Heart left ventricle (tissue), 16 donors: ENCODE measurements around the gene ERBB2. TPM values are rescaled to one million over a fixed set of nuclear protein-coding genes. Genes with fewer than 3 reads are reported as not detected.
"Not testable (repeated sequence)": the region's sequence is repeated elsewhere in the genome, so short reads cannot be mapped to it uniquely, and the experiment has no call there.

Experiments
- ATAC-seq, 4 donors: fragments of 200-7000 bp; cut with Tn5 transposase; one replicate each; pipeline ENCODE4 v1.9.1; 2020 to 2022; ENCODE audit warnings: moderate library complexity in 4 of 4, mild to moderate bottlenecking in 3 of 4, moderate number of reproducible peaks in 1 of 4
- DNase-seq, 5 donors: peaks; one replicate each; pipeline ENCODE4 v3.0.0-alpha.2; 2020
- H3K27ac ChIP-seq, 12 donors: fragments of 200-600 bp; sonication (generic) in 4 of 12; one replicate each; pipeline versions ENCODE4 v1.5.0 to v1.8.0; 2016 to 2022; ENCODE audit warnings: mild to moderate bottlenecking in 2 of 12
- H3K27me3 ChIP-seq, 9 donors: fragments of 200-600 bp; sonication (generic) in 2 of 9; one replicate each; pipeline versions ENCODE4 v1.5.1 to v1.8.0; 2016 to 2022; ENCODE audit warnings: mild to moderate bottlenecking in 3 of 9
- H3K36me3 ChIP-seq, 9 donors: fragments of 200-600 bp; sonication (generic) in 2 of 9; one replicate each; pipeline versions ENCODE4 v1.5.0 to v1.8.0; 2018 to 2022; ENCODE audit warnings: mild to moderate bottlenecking in 2 of 9
- H3K4me1 ChIP-seq, 12 donors: fragments of 200-600 bp; sonication (generic) in 4 of 12; one replicate each; pipeline versions ENCODE4 v1.5.0 to v1.8.0; 2016 to 2022; ENCODE audit warnings: mild to moderate bottlenecking in 3 of 12
- H3K4me3 ChIP-seq, 12 donors: fragments of 200-600 bp; sonication (generic) in 4 of 12; one replicate each; pipeline versions ENCODE4 v1.5.0 to v1.8.0; 2017 to 2022; ENCODE audit warnings: mild to moderate bottlenecking in 9 of 12, moderate library complexity in 4 of 12
- H3K9me3 ChIP-seq, 12 donors: fragments of 200-600 bp; sonication (generic) in 4 of 12; one replicate each; pipeline versions ENCODE4 v1.5.0 to v1.8.0; 2016 to 2022; ENCODE audit warnings: mild to moderate bottlenecking in 1 of 12
- POLR2A ChIP-seq, 2 donors: fragments of 450-650 bp; IDR thresholded peaks; one replicate each; pipeline ENCODE4 v1.6.1; 2017; ENCODE audit warnings: antibody characterized with exemption in 2 of 2, mild to moderate bottlenecking in 2 of 2, moderate library complexity in 2 of 2
- WGBS, 4 donors: extraction: QIAGEN DNeasy Blood & Tissue Kit in 2 of 4; methylation state at CpG; one replicate each; pipeline versions ENCODE4 v1.1.5 to v1.1.7; 2013 to 2018; 5-methylcytosine and 5-hydroxymethylcytosine counted together
- intact Hi-C, 10 donors: fragments of 100-400 bp; cut with DNase I; formaldehyde crosslinking; loops; one replicate each; pipeline versions ENCODE4 v1.11.1 to v1.14.2; 2022
- polyA plus RNA-seq, 2 donors: library from polyadenylated mRNA; stranded (reverse); fragments of 200-250 nt; gene quantifications; one replicate each; pipeline ENCODE4 v1.2.3, GENCODE V29; 2013
- total RNA-seq, 9 donors: library from RNA; depleted of rRNA in 2 of 9; stranded (reverse); fragments of >200 nt in 2 of 9; fragmentation: NEBNext Ultra II Directional in 3 of 9; extraction: Animal tissue kit (Norgen Biotek cat#: 25700) in 3 of 9; gene quantifications; one replicate each; pipeline versions ENCODE4 v1.1.0 to v1.2.4, GENCODE V29; 2016 to 2023
- TF ChIP-seq, protein P1 (sequence below), 12 donors: fragments of 200-600 bp; sonication (generic) in 4 of 12; IDR thresholded peaks; one replicate each; pipeline versions ENCODE4 v1.5.0 to v1.8.0; 2018 to 2022; ENCODE audit warnings: antibody characterized with exemption in 12 of 12, mild to moderate bottlenecking in 5 of 12
- donor health status: ischemic (EF 13 %, LVEDD 7.1; RV severe dilation, severe dysfunction).
- donor health status: healthy with polysubstance abuse.
- donor health status: DM: no; HTN: yes; CAD: no.
- donor health status: DM: no; HTN: no; CAD: no.
- donor health status: ischemic (EF 25% LVEDD 6.9; RV normal size, moderate dysfunction).
- donor health status: ischemic (EF 25% LVEDD 5.7; RV mildly dilated, moderate dysfunction).
- donor health status: healthy.
- donor health status: DM: yes; HTN: yes; CAD: no.
- donor health status: ischemic (EF 35%, LVEDD 5.7; RV mildly dilated, moderate dysfunction).
- donor health status: nonischemic (EF 11% LVEDD 7.7; RV severe dilation, severe dysfunction).
- donor health status: DM: yes; HTN: yes; CAD: no.
- donor health status: PGD.
- donor health status: ischemic (EF 29% LVEDD 5.4; RV normal size, mild dysfunction).
- donor health status: nonischemic (EF 23%, LVEDD 6.1; RV moderate dilation, normal function).

ERBB2 gene
- total and polyA plus RNA-seq, 11 donors: 29.7 to 95.1 (median 77.4) TPM

DNA sequence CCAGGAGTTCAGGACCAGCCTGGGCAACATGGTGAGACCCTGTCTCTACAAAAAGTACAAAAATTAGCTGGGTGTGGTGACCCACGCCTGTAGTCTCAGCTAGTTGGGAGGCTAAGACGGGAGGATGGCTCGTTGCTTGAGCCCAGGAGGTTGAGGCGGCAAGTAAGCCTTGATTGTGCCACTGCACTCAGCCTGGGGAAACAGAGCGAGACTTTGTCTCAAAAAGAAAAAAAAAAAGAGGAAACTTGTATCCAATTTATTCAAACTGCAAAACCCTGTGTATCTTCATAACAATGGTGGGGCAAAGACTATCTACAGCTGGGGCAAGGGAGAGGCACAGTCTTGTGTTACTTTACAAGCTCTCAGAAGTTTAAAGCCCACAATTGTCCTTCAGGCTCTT is 59.3 kb downstream of the ERBB2 start:
- no peak for ATAC-seq
- DNase-seq: no peak
- Histone ChIP-seq H3K4me3 (no peak overlapping the region), H3K27me3 (peaks cover 0 to 19% (median 3%) of the 10 kb centered on the region in 9 donors), H3K4me1 (peaks cover 0 to 31% (median 7%) of the 10 kb centered on the region in 12 donors), H3K36me3 (no peaks in the 10 kb centered on the region), H3K27ac (peak overlapping the region in 1 of 12 donors; percentile 98), H3K9me3 (no peaks in the 10 kb centered on the region)
- intact Hi-C loops: loop anchor here in 5 of 10 donors (10.0 kb wide), 2 partner anchors 214 to 216 kb away; no protein-coding TSS in a partner anchor
- 79 to 89% (median 87%) methylated on average over 5 of the region's 5 CpGs for WGBS, 4 donors
- TF ChIP-seq POLR2A (IDR thresholded peaks at IDR 0.05): no peak
- TF ChIP-seq, protein P1, sequence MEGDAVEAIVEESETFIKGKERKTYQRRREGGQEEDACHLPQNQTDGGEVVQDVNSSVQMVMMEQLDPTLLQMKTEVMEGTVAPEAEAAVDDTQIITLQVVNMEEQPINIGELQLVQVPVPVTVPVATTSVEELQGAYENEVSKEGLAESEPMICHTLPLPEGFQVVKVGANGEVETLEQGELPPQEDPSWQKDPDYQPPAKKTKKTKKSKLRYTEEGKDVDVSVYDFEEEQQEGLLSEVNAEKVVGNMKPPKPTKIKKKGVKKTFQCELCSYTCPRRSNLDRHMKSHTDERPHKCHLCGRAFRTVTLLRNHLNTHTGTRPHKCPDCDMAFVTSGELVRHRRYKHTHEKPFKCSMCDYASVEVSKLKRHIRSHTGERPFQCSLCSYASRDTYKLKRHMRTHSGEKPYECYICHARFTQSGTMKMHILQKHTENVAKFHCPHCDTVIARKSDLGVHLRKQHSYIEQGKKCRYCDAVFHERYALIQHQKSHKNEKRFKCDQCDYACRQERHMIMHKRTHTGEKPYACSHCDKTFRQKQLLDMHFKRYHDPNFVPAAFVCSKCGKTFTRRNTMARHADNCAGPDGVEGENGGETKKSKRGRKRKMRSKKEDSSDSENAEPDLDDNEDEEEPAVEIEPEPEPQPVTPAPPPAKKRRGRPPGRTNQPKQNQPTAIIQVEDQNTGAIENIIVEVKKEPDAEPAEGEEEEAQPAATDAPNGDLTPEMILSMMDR (IDR thresholded peaks at IDR 0.05): no peak

DNA sequence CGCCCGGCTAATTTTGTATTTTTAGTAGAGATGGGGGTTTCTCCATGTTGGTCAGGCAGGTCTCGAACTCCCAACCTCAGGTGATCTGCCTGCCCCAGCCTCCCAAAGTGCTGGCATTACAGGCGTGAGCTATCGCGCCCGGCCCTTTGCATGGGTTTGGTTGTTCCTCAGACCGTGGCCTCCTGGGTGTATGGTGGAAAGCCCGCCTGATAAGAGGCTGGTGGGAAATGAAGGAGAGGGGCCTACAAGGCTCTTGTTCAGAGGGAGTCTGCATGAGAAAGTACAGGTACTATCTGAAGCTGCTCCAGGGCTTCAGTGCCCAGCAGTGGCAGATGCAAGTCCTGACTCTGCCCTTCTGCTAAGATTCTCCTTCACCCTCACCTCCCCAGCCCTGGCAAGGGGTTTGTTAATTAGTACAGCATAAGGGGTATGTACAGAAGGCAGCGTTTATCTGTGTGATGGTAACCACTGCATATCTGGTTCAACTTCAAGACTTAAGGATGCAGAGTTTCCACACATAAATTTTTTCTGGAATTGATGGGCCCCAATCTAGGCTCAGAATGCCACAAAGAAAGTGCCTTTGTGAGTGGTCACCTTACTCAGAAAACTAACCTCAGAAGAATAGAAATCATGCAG is 62.1 kb downstream of the ERBB2 start:
- intact Hi-C loops: no loop called here
- Histone ChIP-seq H3K9me3 (no peaks in the 10 kb centered on the region), H3K4me3 (no peak overlapping the region), H3K27ac (no peak overlapping the region), H3K4me1 (peaks cover 0 to 14% (median 0%) of the 10 kb centered on the region in 12 donors), H3K27me3 (peaks cover 0 to 29% (median 3%) of the 10 kb centered on the region in 9 donors), H3K36me3 (no peaks in the 10 kb centered on the region)
- no peak for TF ChIP-seq POLR2A (IDR thresholded peaks at IDR 0.05)
- TF ChIP-seq, protein P1 (IDR thresholded peaks at IDR 0.05): no peak
- WGBS, 4 donors: 89 to 93% (median 90%) methylated on average over 10 of the region's 10 CpGs
- DNase-seq: no peak
- no peak for ATAC-seq

DNA sequence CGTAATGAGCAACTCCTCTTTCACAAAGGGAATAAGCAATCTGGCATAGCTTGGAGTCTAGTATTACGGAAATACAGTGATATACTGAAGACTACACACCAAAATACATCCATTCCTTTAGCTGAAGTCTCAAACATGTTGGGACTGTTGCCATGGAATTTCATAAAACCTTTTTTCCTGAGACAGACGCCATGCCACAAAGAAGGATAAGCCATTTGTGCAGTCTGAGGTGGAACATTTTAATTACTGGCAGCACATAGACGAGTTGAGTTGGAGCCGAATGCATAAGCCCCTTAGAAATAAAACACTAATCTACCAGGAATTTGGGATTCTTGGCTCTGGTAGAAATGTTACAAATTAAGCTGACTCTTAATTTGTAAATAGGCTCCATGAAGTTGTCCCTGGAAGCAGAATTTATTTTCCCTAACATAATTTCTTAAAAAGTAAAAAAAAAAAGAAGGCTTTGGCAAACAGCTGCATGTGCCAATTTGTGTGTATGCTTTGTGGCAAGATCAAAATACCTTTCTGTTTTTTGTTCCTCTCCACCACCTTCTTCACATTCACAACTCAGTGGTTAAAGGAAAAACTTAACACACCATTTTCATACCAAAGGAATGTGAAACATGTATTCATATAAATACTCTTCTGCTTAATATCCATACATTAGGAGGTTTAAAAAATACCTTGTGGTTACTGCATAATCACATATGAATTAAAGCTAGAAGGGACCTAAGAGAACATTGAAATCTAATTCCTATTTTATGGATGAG is 63.4 kb downstream of the ERBB2 start:
- Histone ChIP-seq H3K27me3 (peaks cover 0 to 29% (median 3%) of the 10 kb centered on the region in 9 donors), H3K27ac (no peak overlapping the region), H3K36me3 (no peaks in the 10 kb centered on the region), H3K4me1 (peaks cover 0 to 6% (median 0%) of the 10 kb centered on the region in 12 donors), H3K9me3 (no peaks in the 10 kb centered on the region), H3K4me3 (no peak overlapping the region)
- TF ChIP-seq, protein P1 (IDR thresholded peaks at IDR 0.05): no peak
- no peak for TF ChIP-seq POLR2A (IDR thresholded peaks at IDR 0.05)
- intact Hi-C loops: no loop called here
- ATAC-seq (no peak), DNase-seq (no peak)
- WGBS, 4 donors: 74 to 80% (median 77%) methylated on average over 5 of the region's 5 CpGs

DNA sequence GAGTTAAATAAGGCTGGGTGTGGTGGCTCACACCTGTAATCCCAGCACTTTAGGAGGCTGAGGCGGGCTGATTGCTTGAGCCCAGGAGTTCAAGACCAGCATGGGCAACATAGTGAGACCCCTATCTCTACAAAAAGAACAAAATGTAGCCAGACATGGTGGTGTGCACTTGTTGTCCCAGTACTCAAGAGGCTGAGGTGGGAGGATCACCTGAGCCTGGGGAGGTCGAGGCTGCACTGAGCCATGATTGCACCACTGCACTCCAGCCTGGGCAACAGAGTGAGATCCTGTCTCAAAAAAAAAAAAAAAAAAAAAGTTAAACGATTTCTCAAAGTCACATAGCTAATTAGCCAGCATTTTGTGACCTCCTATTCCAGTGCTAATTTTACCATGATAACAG is 64.3 kb downstream of the ERBB2 start:
- 63 to 79% (median 71%) methylated on average over 3 of the region's 3 CpGs for WGBS, 4 donors
- H3K36me3 ChIP-seq, DNase-seq, H3K4me1 ChIP-seq, H3K4me3 ChIP-seq, ATAC-seq, H3K27ac ChIP-seq, H3K9me3 ChIP-seq, intact Hi-C loops: not testable (repeated sequence)
- H3K27me3 ChIP-seq: peaks cover 0 to 29% (median 3%) of the 10 kb centered on the region in 9 donors
